Mammary epithelial cell (primary cell): ENCODE measurements around the gene BCL11B.

Source experiments
- EZH2 ChIP-seq: IDR thresholded peaks from 2 replicates; pipeline ENCODE4 v1.6.1; 2012; ENCODE audit warnings: low read length, inconsistent platforms, borderline replicate concordance
- TF ChIP-seq, protein P1 (sequence below), 2 donors: IDR thresholded peaks in 1 of 2; conservative IDR thresholded peaks in 1 of 2; 2 replicates each; pipeline ENCODE4 v1.5.1; 2011 to 2012; ENCODE audit warnings: inconsistent platforms in 2 of 2, low read length in 2 of 2, mild to moderate bottlenecking in 2 of 2, control low read depth in 1 of 2, low read depth in 1 of 2; ENCODE audit not compliant: insufficient read depth in 1 of 2; ENCODE audit errors: extremely low read depth in 1 of 2

DNA sequence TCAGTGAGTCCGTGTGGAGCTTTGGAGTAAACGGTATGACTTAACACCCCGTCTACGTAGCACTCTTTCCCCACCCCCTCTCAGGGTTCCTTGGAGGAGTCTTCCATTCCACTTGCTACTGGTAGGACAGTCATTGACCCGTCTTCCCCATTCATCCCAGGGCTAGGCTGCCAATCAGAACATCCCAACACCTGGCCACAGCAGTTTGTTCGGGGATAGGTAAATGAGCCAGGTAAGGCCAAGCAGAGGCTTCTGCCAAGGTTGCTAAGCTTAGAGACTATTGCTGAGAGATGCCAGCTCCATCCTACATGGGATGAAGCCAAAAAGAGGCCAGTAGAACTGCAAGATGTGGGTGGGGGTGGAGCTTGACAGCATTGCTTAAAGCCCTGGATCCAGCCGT is 130.8 kb downstream of the BCL11B start:
- TF ChIP-seq, protein P1, sequence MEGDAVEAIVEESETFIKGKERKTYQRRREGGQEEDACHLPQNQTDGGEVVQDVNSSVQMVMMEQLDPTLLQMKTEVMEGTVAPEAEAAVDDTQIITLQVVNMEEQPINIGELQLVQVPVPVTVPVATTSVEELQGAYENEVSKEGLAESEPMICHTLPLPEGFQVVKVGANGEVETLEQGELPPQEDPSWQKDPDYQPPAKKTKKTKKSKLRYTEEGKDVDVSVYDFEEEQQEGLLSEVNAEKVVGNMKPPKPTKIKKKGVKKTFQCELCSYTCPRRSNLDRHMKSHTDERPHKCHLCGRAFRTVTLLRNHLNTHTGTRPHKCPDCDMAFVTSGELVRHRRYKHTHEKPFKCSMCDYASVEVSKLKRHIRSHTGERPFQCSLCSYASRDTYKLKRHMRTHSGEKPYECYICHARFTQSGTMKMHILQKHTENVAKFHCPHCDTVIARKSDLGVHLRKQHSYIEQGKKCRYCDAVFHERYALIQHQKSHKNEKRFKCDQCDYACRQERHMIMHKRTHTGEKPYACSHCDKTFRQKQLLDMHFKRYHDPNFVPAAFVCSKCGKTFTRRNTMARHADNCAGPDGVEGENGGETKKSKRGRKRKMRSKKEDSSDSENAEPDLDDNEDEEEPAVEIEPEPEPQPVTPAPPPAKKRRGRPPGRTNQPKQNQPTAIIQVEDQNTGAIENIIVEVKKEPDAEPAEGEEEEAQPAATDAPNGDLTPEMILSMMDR (conservative IDR thresholded peaks at IDR 0.05 in 1 of 2, IDR thresholded peaks at IDR 0.05 in 1 of 2; ENCODE audit: extremely low read depth in 1 of 2, insufficient read depth in 1 of 2, low read depth in 1 of 2, low read length in 2 of 2), result no peak
- no peak for TF ChIP-seq EZH2
